ENCODE results near the gene PER2.
"Not testable (repeated sequence)": the region's sequence is repeated elsewhere in the genome, so short reads cannot be mapped to it uniquely, and the experiment has no call there.

PER2 gene, protein sequence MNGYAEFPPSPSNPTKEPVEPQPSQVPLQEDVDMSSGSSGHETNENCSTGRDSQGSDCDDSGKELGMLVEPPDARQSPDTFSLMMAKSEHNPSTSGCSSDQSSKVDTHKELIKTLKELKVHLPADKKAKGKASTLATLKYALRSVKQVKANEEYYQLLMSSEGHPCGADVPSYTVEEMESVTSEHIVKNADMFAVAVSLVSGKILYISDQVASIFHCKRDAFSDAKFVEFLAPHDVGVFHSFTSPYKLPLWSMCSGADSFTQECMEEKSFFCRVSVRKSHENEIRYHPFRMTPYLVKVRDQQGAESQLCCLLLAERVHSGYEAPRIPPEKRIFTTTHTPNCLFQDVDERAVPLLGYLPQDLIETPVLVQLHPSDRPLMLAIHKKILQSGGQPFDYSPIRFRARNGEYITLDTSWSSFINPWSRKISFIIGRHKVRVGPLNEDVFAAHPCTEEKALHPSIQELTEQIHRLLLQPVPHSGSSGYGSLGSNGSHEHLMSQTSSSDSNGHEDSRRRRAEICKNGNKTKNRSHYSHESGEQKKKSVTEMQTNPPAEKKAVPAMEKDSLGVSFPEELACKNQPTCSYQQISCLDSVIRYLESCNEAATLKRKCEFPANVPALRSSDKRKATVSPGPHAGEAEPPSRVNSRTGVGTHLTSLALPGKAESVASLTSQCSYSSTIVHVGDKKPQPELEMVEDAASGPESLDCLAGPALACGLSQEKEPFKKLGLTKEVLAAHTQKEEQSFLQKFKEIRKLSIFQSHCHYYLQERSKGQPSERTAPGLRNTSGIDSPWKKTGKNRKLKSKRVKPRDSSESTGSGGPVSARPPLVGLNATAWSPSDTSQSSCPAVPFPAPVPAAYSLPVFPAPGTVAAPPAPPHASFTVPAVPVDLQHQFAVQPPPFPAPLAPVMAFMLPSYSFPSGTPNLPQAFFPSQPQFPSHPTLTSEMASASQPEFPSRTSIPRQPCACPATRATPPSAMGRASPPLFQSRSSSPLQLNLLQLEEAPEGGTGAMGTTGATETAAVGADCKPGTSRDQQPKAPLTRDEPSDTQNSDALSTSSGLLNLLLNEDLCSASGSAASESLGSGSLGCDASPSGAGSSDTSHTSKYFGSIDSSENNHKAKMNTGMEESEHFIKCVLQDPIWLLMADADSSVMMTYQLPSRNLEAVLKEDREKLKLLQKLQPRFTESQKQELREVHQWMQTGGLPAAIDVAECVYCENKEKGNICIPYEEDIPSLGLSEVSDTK (N-terminal part only)

DNA sequence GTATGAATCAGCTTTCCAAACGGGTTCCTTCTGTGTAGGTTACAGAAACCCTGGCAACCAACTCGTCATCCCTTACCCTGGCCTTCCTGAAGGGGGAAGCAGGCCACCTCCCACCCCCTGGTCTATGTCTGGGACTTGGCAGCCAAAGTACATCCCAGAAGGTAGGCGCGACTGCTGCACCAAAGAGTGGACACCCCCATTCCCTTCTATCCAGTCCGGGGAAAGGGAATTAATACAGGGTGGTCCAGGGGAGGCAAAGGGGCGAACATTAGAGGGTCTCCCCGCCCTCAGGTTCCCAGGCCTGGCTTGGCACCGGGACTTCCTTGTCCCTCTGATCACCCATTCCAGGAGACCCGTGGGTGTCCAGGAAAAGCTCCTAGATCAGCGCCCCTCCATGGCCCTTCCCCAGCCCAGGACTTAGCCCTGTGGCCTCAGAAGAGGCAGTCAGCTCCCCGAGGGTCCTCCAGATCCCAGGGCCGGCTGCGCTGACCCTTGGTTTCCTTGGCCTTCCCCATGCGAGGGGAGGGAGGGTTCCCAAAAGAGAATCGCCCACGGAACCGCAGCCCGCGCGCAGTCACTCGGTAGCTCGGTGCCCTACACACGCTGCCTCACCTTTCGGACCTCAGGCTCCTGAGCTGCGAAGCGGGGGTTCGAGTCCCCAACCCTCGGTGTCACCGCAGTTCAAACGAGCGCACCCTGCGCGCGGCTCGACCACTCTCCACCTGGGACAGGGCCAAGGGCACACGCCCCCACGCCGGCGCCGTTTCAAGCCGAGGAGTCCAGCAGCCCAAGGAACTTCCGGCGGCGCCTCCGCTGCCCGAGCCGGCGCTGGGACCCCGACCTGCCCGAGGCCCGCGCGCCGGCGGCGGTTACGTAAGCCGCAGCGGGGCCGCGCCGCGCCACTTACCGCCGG is at the start of gene PER2:
Gene PER2 (minus strand): TSS at position 874 of the 913 bp plus-strand sequence. CDS start 10,674 bp downstream, outside the sequence.
- in situ Hi-C loops (cut with MboI; ENCODE audit: low sequenced_read_pairs) = no loop called here

DNA sequence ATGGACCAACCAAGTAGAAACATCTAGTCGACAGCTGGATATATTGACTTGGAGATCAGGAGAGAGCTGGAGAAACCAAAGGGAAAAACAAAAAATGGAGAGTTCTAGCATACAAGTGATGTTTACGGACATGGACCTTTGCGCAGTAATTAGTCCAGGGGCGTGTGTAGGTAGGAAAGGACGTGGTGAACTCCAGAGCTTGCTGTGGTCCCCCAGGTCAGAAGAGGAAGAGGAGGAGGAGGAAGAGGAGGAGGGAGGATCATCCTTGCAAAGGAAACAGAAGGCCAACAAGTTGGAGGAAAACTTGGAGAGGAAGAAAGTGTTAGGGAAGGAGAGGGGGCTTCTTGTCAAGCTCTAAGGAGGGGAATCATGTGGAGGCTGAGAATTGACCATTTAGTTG is 49.4 kb upstream of the PER2 start:
- in situ Hi-C loops (cut with MboI; ENCODE audit: low sequenced_read_pairs) = loop anchor here (25.0 kb wide), 1 partner anchor 624 kb away; no protein-coding TSS in a partner anchor

DNA sequence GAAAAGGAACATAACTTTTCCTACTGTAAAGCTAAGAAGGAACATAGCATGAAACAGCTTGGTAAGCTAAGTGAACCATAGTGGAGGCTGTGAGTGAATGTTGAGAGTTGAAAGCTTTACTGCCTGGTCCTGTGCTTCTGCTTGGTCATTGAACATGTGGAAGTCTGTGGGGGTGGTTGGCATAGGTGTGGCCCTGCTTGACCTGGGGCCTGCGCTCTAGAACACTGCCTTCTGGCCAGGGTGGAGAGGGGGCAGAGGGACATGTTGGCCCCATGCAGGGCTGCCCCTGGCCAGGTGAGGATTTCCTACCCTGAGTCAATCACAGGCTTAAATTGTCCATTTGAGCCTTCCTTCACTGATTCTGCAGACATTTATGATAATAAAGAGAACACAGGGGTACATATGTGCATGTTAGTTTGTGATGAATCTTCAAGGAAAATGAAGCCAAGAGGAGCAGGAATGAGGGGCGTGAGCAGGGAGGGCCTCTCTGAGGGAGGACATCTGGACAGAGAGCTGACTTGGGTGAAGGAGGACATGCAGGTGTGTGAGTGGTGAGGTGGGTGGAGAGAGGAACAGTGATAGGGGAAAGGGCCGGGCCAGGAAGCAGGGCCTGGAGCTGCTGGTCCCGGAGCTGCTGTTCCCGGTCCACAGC is 48.5 kb upstream of the PER2 start:
- in situ Hi-C loops (cut with MboI; ENCODE audit: low sequenced_read_pairs) = loop anchor here (25.0 kb wide), 1 partner anchor 625 kb away; no protein-coding TSS in a partner anchor

DNA sequence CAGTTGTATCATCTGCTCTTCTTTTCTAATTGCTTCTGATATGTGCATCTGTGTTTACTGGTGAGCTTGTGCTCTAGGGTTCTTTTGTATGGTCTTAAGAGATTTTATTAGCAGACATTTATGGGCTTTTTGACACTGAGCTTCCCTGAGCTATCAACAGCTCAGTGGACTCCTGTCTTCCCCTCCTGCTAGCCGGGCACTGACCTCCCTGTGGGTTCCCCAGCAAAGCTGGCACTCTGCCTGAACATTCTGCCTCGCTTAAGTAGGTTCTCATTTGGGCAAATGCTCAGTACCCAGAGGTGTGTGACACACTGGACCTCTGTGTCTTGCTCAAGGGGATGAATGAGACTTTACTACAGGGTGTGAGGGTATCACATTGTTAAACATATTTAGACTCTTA is 47.7 kb upstream of the PER2 start:
- in situ Hi-C loops (cut with MboI; ENCODE audit: low sequenced_read_pairs) = loop anchor here (25.0 kb wide), 1 partner anchor 626 kb away; no protein-coding TSS in a partner anchor

DNA sequence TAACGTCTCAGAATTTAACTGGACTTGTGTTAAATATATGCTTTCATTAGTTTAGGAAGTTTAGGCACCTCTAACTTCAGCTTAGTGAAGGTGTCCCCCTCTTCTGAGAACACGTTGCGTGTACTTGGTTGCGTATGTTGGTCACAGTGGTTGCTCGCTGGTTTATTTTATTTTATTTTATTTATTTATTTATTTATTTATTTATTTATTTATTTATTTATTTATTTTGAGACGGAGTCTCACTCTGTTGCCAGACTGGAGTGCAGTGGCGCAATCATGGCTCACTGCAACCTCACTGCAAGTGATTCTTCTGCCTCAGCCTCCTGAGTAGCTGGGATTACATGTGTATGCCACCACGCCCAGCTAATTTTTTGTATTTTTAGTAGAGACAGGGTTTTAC is 47.2 kb upstream of the PER2 start:
- in situ Hi-C loops (cut with MboI; ENCODE audit: low sequenced_read_pairs) = loop anchor here (25.0 kb wide), 1 partner anchor 627 kb away; no protein-coding TSS in a partner anchor

DNA sequence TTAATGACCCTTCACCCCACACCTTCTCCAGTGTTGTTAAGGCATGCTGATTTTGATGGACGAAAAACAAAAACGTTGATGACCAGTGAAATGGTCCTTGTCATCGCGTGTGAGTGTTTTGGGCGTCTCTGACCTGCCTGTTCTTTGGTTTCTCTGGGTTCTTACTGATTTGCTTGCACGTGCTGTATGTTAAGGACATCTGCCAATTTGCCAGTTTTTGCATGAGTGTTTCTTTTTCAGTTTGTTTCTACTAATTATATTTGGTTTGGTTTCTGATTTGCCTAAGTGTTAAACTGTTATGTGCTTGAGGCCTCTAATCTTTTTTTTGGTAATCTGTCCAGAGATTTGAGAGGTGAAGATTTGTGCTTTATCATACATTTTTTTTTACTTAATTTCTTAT is 46.5 kb upstream of the PER2 start:
- in situ Hi-C loops (cut with MboI; ENCODE audit: low sequenced_read_pairs) = loop anchor here (25.0 kb wide), 1 partner anchor 627 kb away; no protein-coding TSS in a partner anchor

DNA sequence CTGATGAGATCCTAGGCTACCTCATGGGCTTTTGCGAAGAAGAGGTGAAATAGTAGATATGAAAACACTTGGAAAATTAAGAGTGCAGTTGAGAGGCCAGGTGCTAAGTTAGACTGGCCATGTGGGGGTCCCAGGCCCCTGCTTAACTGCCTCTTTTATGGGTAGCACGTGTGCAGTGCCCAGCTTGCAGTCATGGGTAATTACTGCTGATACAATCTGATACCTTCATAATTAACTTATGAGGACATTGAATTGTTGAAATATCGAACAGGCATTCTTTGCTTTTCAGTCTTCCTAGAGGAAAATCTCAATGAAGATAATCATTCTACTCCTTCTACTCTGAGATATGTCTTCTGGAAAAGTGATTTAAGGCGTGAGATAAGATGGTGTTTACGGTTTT is 43.5 kb upstream of the PER2 start:
- in situ Hi-C loops (cut with MboI; ENCODE audit: low sequenced_read_pairs) = loop anchor here (25.0 kb wide), 1 partner anchor 630 kb away; no protein-coding TSS in a partner anchor

DNA sequence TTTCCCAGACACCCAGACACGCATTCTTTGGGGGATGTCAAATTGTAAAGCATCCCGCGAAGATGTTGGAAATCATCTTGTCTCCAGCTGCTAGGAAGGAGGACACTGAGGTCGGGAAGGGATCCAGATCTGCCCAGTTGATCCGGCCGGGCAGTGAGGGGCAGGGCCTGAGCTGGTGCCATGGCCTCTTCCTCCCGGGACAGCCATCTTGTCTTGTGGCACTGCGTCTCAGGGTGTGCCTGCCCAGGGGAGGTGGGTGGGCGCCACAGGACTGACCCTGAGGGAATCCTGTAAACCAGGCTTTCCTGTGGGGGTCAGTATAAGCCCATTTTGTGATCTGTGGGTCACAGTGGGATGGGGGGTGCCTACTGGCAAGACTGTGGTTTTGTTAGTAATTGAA is 42.0 kb upstream of the PER2 start:
- in situ Hi-C loops (cut with MboI; ENCODE audit: low sequenced_read_pairs) = loop anchor here (25.0 kb wide), 1 partner anchor 632 kb away; no protein-coding TSS in a partner anchor

DNA sequence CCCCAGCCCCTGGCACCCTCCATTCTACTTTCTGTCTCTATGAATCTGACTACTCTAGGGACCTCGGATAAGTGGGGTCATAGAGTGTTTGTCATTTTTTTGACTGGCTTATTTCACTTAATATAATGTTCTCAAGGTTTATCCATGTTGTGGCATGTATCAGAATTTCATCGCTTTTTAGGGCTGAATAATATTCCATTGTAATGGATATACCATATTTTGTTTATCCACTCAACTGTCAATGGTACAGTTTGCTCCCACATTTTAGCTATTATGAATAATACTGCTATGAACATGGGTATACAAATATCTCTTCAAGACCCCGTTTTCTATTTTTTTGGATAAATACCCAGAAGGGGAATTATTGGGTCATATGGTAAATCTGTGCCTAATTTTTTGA is 39.3 kb upstream of the PER2 start:
- in situ Hi-C loops (cut with MboI; ENCODE audit: low sequenced_read_pairs) = loop anchor here (25.0 kb wide), 1 partner anchor 635 kb away; no protein-coding TSS in a partner anchor

DNA sequence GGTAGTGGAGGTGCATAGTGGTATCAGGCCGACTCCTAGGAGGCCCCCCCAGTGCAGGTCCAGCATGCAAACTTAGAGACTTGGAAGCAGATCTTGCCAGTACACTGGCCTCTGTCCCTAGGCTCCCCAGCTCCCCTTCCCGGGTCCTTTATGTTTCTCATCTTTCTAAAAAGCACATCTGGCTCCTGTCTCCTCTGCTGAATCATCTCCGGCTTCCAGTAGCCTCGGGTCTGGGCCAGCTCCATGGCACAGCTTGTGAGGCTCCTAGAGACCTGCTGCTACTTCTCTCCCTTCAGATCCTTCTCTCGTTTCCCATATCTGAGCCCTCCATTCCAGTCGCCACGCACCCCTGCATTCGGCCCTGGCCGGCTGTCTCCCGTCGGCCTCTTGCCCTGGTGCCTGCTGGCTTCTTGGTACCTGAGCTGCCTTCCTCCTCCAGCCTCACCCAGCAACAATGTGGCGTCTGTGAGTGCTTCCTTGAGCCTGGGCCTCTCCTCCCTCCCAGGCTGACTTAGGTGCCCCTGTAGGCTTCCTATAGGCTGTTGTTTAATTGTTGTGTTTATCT is 38.5 kb upstream of the PER2 start:
- in situ Hi-C loops (cut with MboI; ENCODE audit: low sequenced_read_pairs) = loop anchor here (25.0 kb wide), 1 partner anchor 635 kb away; no protein-coding TSS in a partner anchor

DNA sequence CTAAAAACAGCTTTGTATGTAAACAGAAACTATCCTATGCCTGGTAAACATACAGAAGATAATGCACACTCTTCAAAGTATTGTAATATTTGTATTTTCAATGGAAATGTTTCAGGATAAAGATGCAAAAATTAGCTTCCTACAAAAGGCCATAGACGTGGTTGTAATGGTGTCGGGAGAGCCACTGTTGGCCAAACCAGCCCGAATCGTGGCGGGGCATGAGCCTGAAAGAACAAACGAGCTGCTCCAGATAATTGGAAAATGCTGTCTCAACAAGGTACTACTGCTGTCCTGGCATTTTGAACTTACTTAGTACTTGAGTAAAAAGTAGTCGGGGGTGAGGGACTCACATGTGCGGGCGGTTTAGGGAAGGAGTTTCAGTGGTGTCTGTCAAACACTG is 37.3 kb upstream of the PER2 start:
- in situ Hi-C loops (cut with MboI; ENCODE audit: low sequenced_read_pairs) = loop anchor here (25.0 kb wide), 1 partner anchor 637 kb away; no protein-coding TSS in a partner anchor

DNA sequence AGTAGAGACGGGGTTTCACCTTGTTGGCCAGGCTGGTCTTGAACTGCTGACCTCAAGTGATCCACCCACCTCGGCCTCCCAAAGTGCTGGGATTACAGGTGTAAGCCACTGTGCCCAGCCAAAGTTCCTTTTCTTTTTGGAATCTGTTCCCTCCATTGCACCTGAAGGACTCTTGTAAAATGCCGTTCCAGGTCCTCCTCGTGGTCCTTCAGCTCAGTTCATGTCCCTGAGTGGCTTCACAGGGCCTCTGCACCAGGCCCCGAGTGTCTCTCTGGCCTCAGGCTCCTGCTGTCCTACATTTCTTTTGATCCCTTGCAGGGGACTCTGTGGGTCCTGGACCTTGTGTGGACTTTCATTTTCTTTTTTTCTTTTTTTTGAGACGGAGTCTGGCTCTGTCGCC is 35.8 kb upstream of the PER2 start:
- in situ Hi-C loops (cut with MboI; ENCODE audit: low sequenced_read_pairs) = not testable (repeated sequence)

DNA sequence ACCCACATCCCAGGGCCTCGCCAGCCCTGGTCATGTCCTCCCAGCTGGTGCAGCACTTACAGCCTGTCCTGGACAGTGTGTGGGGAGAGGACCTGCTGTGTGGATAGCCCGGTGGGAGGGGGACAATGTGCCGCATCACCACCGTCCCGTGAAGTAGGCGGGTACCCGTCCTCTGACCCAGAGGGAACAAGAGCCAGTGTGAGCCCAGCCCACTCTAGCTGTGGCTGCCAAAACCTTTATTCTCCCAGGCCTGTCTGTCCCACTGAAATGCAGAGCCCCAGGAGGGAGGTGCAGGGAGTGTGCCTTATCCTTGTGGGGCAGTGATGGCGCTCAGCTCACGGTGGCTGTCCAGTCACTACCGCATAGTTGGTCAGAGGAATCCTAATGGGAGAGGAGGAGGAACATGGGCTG is 33.6 kb upstream of the PER2 start:
- in situ Hi-C loops (cut with MboI; ENCODE audit: low sequenced_read_pairs) = no loop called here

DNA sequence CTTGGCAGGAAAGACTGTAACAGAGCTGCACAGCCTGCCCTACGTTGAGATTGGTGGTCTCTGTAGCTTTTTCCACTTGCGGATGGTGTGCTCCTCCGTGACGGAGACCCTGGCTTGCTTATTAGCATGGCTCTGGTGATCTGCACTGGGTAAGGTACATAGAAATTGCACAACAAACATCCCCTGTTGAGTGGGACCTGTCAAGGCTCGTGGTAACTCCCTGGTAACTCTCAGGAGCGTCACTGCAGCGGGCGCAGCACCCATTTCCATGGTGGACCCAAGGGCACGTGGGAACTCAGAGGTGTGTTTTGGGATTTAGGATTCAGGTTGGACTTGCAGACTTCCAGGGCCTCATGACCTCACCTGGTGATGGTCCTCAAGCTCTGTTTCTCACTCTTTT is 33.1 kb upstream of the PER2 start:
- in situ Hi-C loops (cut with MboI; ENCODE audit: low sequenced_read_pairs) = no loop called here

DNA sequence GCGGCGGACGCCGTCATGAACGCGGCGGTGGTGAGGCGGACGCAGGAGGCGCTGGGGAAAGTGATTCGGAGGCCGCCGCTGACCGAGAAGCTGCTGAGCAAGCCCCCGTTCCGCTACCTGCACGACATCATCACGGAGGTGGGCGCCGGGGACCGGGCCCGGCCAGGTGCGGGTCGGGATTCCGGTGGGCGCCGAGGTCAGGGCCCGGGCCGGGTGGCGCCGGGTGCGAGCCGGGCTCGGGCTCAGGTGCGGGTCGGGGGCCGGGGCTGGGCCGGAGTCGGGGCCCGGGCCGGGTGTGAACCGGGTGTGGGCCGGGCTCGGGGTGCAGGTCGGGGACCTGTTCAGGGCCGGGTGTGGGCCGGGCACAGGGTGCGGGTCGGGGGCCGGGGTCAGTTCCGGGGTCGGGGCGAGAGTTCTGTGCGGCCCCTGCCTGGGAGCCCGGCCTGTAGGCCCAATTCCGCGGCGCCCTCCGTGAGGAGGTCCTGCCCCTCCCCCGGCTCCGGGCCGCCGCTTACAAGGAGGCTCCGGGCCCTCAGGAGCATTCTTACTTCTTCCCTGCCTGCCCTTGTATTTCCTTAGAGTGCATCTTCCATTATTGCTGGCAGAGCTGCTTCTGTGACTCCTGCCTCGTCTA is 32.4 kb upstream of the PER2 start:
- in situ Hi-C loops (cut with MboI; ENCODE audit: low sequenced_read_pairs) = no loop called here

DNA sequence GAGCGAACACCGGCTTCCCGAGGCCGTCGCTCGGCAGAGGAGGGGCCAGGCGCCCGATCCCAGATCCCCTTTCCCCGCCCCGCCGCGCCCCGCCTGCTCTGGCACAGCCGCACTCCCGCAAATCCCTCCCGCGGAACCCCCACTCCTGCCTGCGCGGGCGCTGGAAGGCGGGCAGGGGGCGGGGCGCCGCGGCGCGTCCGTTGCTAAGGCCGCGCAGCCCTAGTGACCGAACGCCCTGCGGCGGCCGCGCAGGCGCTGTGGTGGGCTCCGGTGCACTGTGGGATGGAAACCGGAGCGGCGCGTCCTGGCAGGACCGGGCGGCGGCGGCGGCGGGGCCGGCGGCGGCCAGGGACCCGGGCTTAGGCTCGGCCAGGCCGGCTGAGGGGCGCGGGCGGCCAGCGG is 31.8 kb upstream of the PER2 start, which contains the start of gene TRAF3IP1:
Gene TRAF3IP1 (plus strand): TSS at position 273 of the 402 bp plus-strand sequence. CDS start 145 bp downstream, outside the sequence.
- in situ Hi-C loops (cut with MboI; ENCODE audit: low sequenced_read_pairs) = no loop called here

DNA sequence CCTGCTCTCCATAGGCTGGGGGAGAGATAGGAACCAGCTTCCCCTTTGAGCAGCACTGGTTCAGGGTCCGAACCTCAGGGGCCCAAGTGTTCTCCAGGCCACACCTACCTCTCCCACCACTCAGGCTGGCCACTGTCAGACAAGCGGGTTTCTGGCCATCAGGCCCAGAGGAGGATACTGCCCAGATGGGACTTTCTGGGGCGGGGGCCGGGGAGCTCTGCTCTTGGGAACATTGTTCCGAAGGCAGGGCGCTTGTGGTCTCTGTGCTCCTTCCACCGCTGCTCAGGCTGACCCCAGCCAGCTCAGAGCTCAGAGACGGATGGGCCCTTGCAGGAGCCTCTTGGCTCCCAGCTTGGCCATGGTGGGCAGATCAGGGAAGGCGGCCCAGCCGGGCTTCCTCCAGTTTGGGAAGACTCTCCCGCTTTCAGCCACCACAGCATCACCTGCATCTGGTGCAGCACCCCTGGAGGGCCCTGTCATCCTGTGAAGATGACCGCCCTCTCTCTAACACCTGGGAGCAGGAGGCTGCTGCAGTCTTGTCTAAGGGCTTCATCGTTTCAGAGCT is 26.7 kb upstream of the PER2 start:
- in situ Hi-C loops (cut with MboI; ENCODE audit: low sequenced_read_pairs) = no loop called here

DNA sequence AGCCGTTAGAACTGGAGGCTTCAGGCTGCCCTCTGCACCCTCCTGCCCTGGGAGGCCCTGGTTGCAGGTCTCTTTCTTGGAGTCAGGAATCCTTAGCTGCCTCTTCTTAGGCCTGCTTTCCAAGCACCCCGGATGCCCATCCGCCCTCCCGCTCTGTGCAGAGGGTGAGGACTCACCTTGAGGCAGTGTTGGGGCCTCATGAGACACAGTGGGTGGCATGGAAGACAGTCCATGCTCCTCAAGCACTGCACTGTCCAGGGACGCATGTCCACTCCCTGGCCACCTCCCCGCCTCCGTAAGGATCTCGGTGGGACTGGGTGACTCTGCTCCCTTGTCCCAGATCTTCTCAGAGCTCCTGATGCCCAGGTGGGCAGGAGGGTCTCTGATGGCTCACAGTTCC is 26.2 kb upstream of the PER2 start:
- in situ Hi-C loops (cut with MboI; ENCODE audit: low sequenced_read_pairs) = no loop called here

All from HL-60/S4 treated with retinoic acid at 250 ng/mL for 4 days and 3 days (cell line).